Endothelial cell (in vitro differentiated cells): ENCODE data around the gene CRTC1. TPM values are rescaled to one million over a fixed set of nuclear protein-coding genes. Genes with fewer than 3 reads are reported as not detected.
A peak's percentile ranks its signal among the peaks of the same experiment; 100 is the strongest.

Experiments used
- DNase-seq: peaks from one replicate; pipeline ENCODE4 v3.0.0; 2021; ENCODE audit warnings: low spot score
- H3K27ac Mint-ChIP-seq: one replicate; pipeline ENCODE4 v1.8.0; 2021; ENCODE audit warnings: mixed read lengths, inconsistent platforms; ENCODE audit not compliant: unreplicated experiment
- H3K27me3 Mint-ChIP-seq: one replicate; pipeline ENCODE4 v1.8.0; 2021; ENCODE audit warnings: mild to moderate bottlenecking, moderate library complexity, mixed read lengths, inconsistent platforms; ENCODE audit not compliant: unreplicated experiment
- H3K36me3 Mint-ChIP-seq: one replicate; pipeline ENCODE4 v1.8.0; 2021; ENCODE audit warnings: mild to moderate bottlenecking, low read depth, mixed read lengths, inconsistent platforms; ENCODE audit not compliant: unreplicated experiment
- H3K4me1 Mint-ChIP-seq: one replicate; pipeline ENCODE4 v1.8.0; 2021; ENCODE audit warnings: mild to moderate bottlenecking, mixed read lengths, inconsistent platforms; ENCODE audit not compliant: unreplicated experiment
- H3K4me3 Mint-ChIP-seq: one replicate; pipeline ENCODE4 v1.8.0; 2021; ENCODE audit warnings: mild to moderate bottlenecking, mixed read lengths, inconsistent platforms; ENCODE audit not compliant: unreplicated experiment
- H3K9me3 Mint-ChIP-seq: one replicate; pipeline ENCODE4 v1.8.0; 2021; ENCODE audit warnings: mixed read lengths, inconsistent platforms; ENCODE audit not compliant: unreplicated experiment
- CTCF ChIP-seq: fragments of 200-600 bp; sonication (generic); IDR thresholded peaks from one replicate; pipeline ENCODE4 v1.5.0; 2021; ENCODE audit warnings: antibody characterized with exemption; ENCODE audit not compliant: unreplicated experiment
- long read RNA-seq: library from polyadenylated mRNA; unstranded; transcript quantifications from one replicate; pipeline ENCODE4 v2.0.0, GENCODE V29; 2020; ENCODE audit not compliant: unreplicated experiment
- total RNA-seq: library from RNA; stranded (reverse); fragmentation: NEBNext Ultra II Directional; extraction: Animal tissue kit (Norgen Biotek cat#: 25700); gene quantifications from one replicate; pipeline ENCODE4 v1.2.1, GENCODE V29; 2021; ENCODE audit not compliant: unreplicated experiment

The CRTC1 gene
- 17.5 TPM for total RNA-seq
- long read RNA-seq, partial matches to known transcripts = 0 of 1 reads
- long read RNA-seq, other reads (novel, unspliced or antisense) = 0 of 1 reads

GRCh38 chr19:18683109-18683957 is at the start of gene CRTC1:
Gene CRTC1, plus strand, starts transcription at chr19:18683680. Its CDS starts 23 bp downstream, at chr19:18683703.
- peak within 1 kb of the TSS; percentile 86 for H3K4me3 Mint-ChIP-seq
- H3K27ac Mint-ChIP-seq = peak within 1 kb of the TSS; percentile 61
- peak; percentile 94 for DNase-seq
- H3K36me3 Mint-ChIP-seq = no peaks in the 10 kb centered on the region
- no peak for TF ChIP-seq CTCF
- H3K9me3 Mint-ChIP-seq = no peaks in the 10 kb centered on the region
- H3K4me1 Mint-ChIP-seq = peaks cover 4% of the 10 kb centered on the region
- H3K27me3 Mint-ChIP-seq = peaks cover under 1% of the 10 kb centered on the region

GRCh38 chr19:18634612-18635297 is 48.7 kb upstream of the CRTC1 start:
- Mint-ChIP-seq H3K4me1 (peaks cover 2% of the 10 kb centered on the region), H3K27me3 (peaks cover 13% of the 10 kb centered on the region), H3K27ac (no peak overlapping the region), H3K36me3 (peaks cover 8% of the 10 kb centered on the region), H3K4me3 (peak overlapping the region; percentile 16), H3K9me3 (no peaks in the 10 kb centered on the region)
- no peak for TF ChIP-seq CTCF
- no peak for DNase-seq

- no peak for DNase-seq
- peaks cover 8% of the 10 kb centered on the region for H3K36me3 Mint-ChIP-seq
- TF ChIP-seq CTCF = no peak
- peak overlapping the region; percentile 48 for H3K27ac Mint-ChIP-seq
- peaks cover 2% of the 10 kb centered on the region for H3K4me1 Mint-ChIP-seq
- no peaks in the 10 kb centered on the region for H3K9me3 Mint-ChIP-seq
- peak overlapping the region; percentile 84 for H3K4me3 Mint-ChIP-seq
- peaks cover 11% of the 10 kb centered on the region for H3K27me3 Mint-ChIP-seq
Measured at GRCh38 chr19:18635831-18636182, 47.7 kb upstream of the CRTC1 start.

GRCh38 chr19:18636183-18636968 is 47.1 kb upstream of the CRTC1 start:
- TF ChIP-seq CTCF = no peak
- H3K9me3 Mint-ChIP-seq = no peaks in the 10 kb centered on the region
- H3K4me3 Mint-ChIP-seq = peak overlapping the region; percentile 84

More at GRCh38 chr19:18636183-18636968, 47.1 kb upstream of the CRTC1 start:
- Mint-ChIP-seq H3K27me3 (peaks cover 11% of the 10 kb centered on the region), H3K36me3 (peaks cover 8% of the 10 kb centered on the region), H3K27ac (no peak overlapping the region), H3K4me1 (peaks cover 2% of the 10 kb centered on the region)
- peak; percentile 98 for DNase-seq
